H1 (cell line): Measurements from ENCODE around the gene PLCB1. TPM values are rescaled to one million over a fixed set of nuclear protein-coding genes. Genes with fewer than 3 reads are reported as not detected.

Experiments used
- CHD7 ChIP-seq: fragments of 300-600 bp; sonication (generic); IDR thresholded peaks from 2 replicates; pipeline ENCODE4 v1.7.1; 2012; ENCODE audit warnings: low read length, moderate library complexity, mild to moderate bottlenecking, inconsistent platforms; ENCODE audit not compliant: insufficient replicate concordance
- JUN ChIP-seq: IDR thresholded peaks from 2 replicates; pipeline ENCODE4 v1.6.1; 2011; ENCODE audit warnings: low read depth, mild to moderate bottlenecking, improper control_type of control experiment, low read length
- KDM5A ChIP-seq: fragments of 200-600 bp; IDR thresholded peaks from 2 replicates; pipeline ENCODE4 v1.7.1; 2012; ENCODE audit warnings: mild to moderate bottlenecking, low read length, inconsistent platforms, mixed read lengths
- polyA plus RNA-seq, 7 experiments: library from polyadenylated mRNA; depleted of rRNA in 3 of 7; stranded (reverse) in 5 of 7; unstranded in 2 of 7; fragments of >200 nt in 5 of 7; fragments of 200-250 nt in 2 of 7; gene quantifications; 1 replicate in 5 of 7; 2 replicates in 1 of 7; 4 replicates in 1 of 7; pipeline versions ENCODE4 v1.2.1 to v1.2.3, GENCODE V29; 2011 to 2013; ENCODE audit warnings: missing spikeins in 2 of 7, mixed read lengths in 2 of 7
- total RNA-seq: library from RNA; stranded (reverse); fragmentation: NEBNext Ultra II Directional; extraction: Animal tissue kit (Norgen Biotek cat#: 25700); gene quantifications from 2 replicates; pipeline ENCODE4 v1.2.1, GENCODE V29; 2021

PLCB1 gene
- total and polyA plus RNA-seq, 2 of the 8 experiments (the other 6 are each of a cell fraction or from before 2014, with no cell fraction given), result 2.6 to 9.1 TPM

DNA sequence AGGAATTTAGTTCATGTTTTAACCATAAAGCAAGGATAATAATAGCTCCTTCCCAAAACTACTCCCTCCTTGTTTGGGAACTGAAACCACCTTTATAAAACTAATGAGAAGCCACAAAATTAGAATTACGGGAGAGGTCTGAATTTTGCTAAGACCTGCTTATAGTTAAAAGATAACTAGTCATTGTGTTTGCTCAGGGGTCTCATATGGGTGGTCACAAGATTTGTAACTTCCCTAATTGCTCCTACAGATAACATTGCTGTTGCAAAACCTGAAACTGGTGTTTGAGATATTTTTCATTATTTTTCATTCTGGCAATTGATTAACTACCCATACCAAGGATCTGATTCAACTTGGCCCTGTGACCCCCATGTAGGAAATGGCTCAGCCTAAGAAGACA is 782.4 kb downstream of the PLCB1 start (continued):
- TF ChIP-seq JUN (no peak), KDM5A (no peak), CHD7 (no peak)
